ENCODE data around the gene RAD51B. TPM values are rescaled to one million over a fixed set of nuclear protein-coding genes. Genes with fewer than 3 reads are reported as not detected.

RAD51B gene
- total RNA-seq, 1 experiment from 2014 or later = 20.0 TPM

- peak; percentile 53 for DNase-seq (ENCODE audit: low read depth, low spot score)
- no peaks in the 10 kb centered on the region for H3K9me2 ChIP-seq (ENCODE audit: insufficient read depth)
Measured at GRCh38 chr14:68412505-68413465, 593.2 kb downstream of the RAD51B start.

More at GRCh38 chr14:68412505-68413465, 593.2 kb downstream of the RAD51B start:
- H3K79me2 ChIP-seq (ENCODE audit: insufficient read depth, low read length) = no peaks in the 10 kb centered on the region
- no peaks in the 10 kb centered on the region for H3K36me3 ChIP-seq (ENCODE audit: control insufficient read depth in 1 of 2, insufficient read depth in 2 of 2, low read length in 2 of 2)
- H2AFZ ChIP-seq (ENCODE audit: low read depth, low read length, poor library complexity, severe bottlenecking) = peak overlapping the region; percentile 58
- peak overlapping the region; percentile 16 for H3K9ac ChIP-seq (ENCODE audit: low read length)
- peak overlapping the region in 1 of 2 experiments; percentile 21; a peak in 1 of 4 replicates for H3K4me3 ChIP-seq (replicated peaks in 1 of 2; ENCODE audit: low read depth in 1 of 2, low read length in 2 of 2)
- peaks cover 61 to 68% of the 10 kb centered on the region in 2 experiments for H3K4me1 ChIP-seq (ENCODE audit: control insufficient read depth in 1 of 2, insufficient read depth in 2 of 2, low read length in 2 of 2)
- ChIA-PET CTCF (no interaction called here), POLR2A (interaction anchor here (1.2 kb wide), 1 partner anchor 48 kb away, joined by 3 read pairs; no protein-coding TSS in a partner anchor), RAD21 (ENCODE audit: low non-redundant PET in 1 of 2, low total read pairs in 2 of 2, uncharacterized antibody in 2 of 2, unreplicated experiment in 2 of 2) (no interaction called here)
- peak overlapping the region; percentile 84 for H3K27ac ChIP-seq (ENCODE audit: low read depth, low read length)
- H4K20me1 ChIP-seq (ENCODE audit: insufficient read depth) = no peaks in the 10 kb centered on the region
- TF ChIP-seq RAD21 (IDR thresholded peaks at IDR 0.05; ENCODE audit: low read depth) = peak; percentile 11; the same call in 1 of the 2 replicates
- peak; percentile 43; the same call in 1 of the 2 replicates for TF ChIP-seq CEBPB (IDR thresholded peaks at IDR 0.05; ENCODE audit: low read depth)
- TF ChIP-seq ELF1 (IDR thresholded peaks at IDR 0.05; ENCODE audit: borderline replicate concordance, low read depth) = no peak
- TF ChIP-seq JUND (IDR thresholded peaks at IDR 0.05) = peak; percentile 72
- peak; percentile 91 for TF ChIP-seq FOSL1 (IDR thresholded peaks at IDR 0.05; ENCODE audit: low read depth)
- TF ChIP-seq ZBTB33 (IDR thresholded peaks at IDR 0.05; ENCODE audit: extremely low read depth, insufficient replicate concordance, low read length) = no peak
- no peak for TF ChIP-seq ZFX (IDR thresholded peaks at IDR 0.05)
- peak; percentile 76 for TF ChIP-seq SP1 (IDR thresholded peaks at IDR 0.05; ENCODE audit: low read depth)
- TF ChIP-seq SIN3A (IDR thresholded peaks at IDR 0.05; ENCODE audit: low read depth) = no peak
- no peak for TF ChIP-seq REST (IDR thresholded peaks at IDR 0.05; ENCODE audit: low read depth)
- 0 out of 2 replicates have a peak, but pooled peaks have one; percentile 23 for TF ChIP-seq ATF3 (IDR thresholded peaks at IDR 0.05)
- ATAC-seq = peak; percentile 66
- H3K9me3 ChIP-seq (ENCODE audit: control insufficient read depth in 1 of 2, insufficient read depth in 1 of 2, low read depth in 1 of 2, low read length in 2 of 2) = no peaks in the 10 kb centered on the region
- BruUV-seq (replicated peaks) = no TSS peak
- no peaks in the 10 kb centered on the region for H3K27me3 ChIP-seq (ENCODE audit: insufficient read depth, low read length)
- peak overlapping the region; percentile 70 for H3K4me2 ChIP-seq (ENCODE audit: low read length)
- intact Hi-C loops (cut with micrococcal nuclease) = no loop called here

Data from HCT116 (cell line).